ENCODE data around the gene RAB11FIP2. TPM values are rescaled to one million over a fixed set of nuclear protein-coding genes. Genes with fewer than 3 reads are reported as not detected.

The RAB11FIP2 gene
- total and polyA plus RNA-seq, 8 donors, result 4.3 to 74.1 (median 16.8) TPM

DNA sequence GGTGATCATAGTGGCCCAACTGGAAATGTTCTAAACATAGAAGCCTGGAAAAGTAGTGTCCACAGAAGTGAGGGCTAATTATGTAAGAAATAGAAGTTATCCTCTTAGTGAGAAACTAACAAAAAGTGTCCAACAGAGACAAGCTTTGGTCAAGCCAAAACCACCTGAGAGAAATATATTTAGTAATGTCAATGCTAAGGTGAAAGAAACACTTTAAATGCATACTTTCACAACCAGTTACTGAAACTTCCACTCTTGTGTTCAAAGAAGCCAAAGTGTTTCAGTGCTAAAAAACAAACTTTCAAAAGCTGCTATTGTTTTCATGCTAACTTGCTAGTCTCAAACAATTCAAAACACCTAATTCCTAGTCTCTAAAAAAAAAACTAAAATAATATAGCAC is 18.1 kb downstream of the RAB11FIP2 start:
- peaks cover 0 to 18% (median 9%) of the 10 kb centered on the region in 4 donors for H3K36me3 ChIP-seq
- no peaks in the 10 kb centered on the region for H3K9me3 ChIP-seq
- TF ChIP-seq CTCF (IDR thresholded peaks at IDR 0.05) (no peak), POLR2A (IDR thresholded peaks at IDR 0.05) (no peak), EP300 (IDR thresholded peaks at IDR 0.05) (no peak), POLR2AphosphoS5 (IDR thresholded peaks at IDR 0.05) (no peak)
- peaks cover 0 to 20% (median 3%) of the 10 kb centered on the region in 4 donors for H3K4me1 ChIP-seq
- H3K4me3 ChIP-seq, result no peak overlapping the region
- intact Hi-C loops (cut with DNase I; ENCODE audit: low total_unique reads), result no loop called here
- no peak overlapping the region for H3K27ac ChIP-seq
- no peaks in the 10 kb centered on the region for H3K27me3 ChIP-seq
- no peak for DNase-seq

DNA sequence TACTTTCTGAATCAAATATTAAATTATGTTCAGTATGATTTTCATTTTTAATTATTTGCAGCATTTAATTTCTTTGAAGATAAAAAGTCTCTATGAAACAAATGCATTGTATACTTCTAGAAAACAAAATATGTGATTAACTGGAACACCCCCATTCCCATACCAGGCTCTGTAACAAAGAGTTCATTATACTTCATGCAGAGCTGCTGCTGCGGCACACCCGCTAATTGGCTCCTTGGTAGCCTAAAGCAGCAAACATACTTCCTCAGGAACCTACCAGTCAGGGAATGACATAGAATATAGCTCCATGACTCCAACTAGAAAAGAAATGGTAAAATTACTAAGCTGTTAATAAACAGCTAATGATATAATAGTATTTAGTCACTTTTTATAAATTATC is 19.3 kb downstream of the RAB11FIP2 start:
- Histone ChIP-seq H3K27ac (no peak overlapping the region), H3K4me3 (no peak overlapping the region), H3K36me3 (peaks cover 0 to 8% (median 2%) of the 10 kb centered on the region in 4 donors), H3K4me1 (peaks cover 0 to 15% (median 3%) of the 10 kb centered on the region in 4 donors), H3K27me3 (no peaks in the 10 kb centered on the region), H3K9me3 (no peaks in the 10 kb centered on the region)
- TF ChIP-seq EP300 (IDR thresholded peaks at IDR 0.05), result no peak
- DNase-seq, result peak in 1 of 2 donors; percentile 36
- intact Hi-C loops (cut with DNase I; ENCODE audit: low total_unique reads), result no loop called here
- WGBS, 5 donors, result 71 to 91% (median 78%) methylated on average over 2 of the region's 2 CpGs

GRCh38 chr10:118026936-118027335 is 19.8 kb downstream of the RAB11FIP2 start:
- Histone ChIP-seq H3K9me3 (no peaks in the 10 kb centered on the region), H3K27me3 (no peaks in the 10 kb centered on the region), H3K4me1 (peaks cover 0 to 11% (median 3%) of the 10 kb centered on the region in 4 donors), H3K27ac (no peak overlapping the region), H3K4me3 (no peak overlapping the region), H3K36me3 (peaks cover 0 to 8% (median 2%) of the 10 kb centered on the region in 4 donors)
- no peak for TF ChIP-seq CTCF (IDR thresholded peaks at IDR 0.05)
- no peak for DNase-seq
- intact Hi-C loops (cut with DNase I; ENCODE audit: low total_unique reads), result no loop called here
- 91 to 94% (median 93%) methylated on average over 4 of the region's 4 CpGs for WGBS, 5 donors

GRCh38 chr10:118020365-118020764 is 26.4 kb downstream of the RAB11FIP2 start:
- Histone ChIP-seq H3K27ac (no peak overlapping the region), H3K4me3 (no peak overlapping the region), H3K4me1 (no peaks in the 10 kb centered on the region), H3K27me3 (no peaks in the 10 kb centered on the region), H3K9me3 (no peaks in the 10 kb centered on the region), H3K36me3 (peaks cover 0 to 26% (median 21%) of the 10 kb centered on the region in 4 donors)
- 79 to 95% (median 80%) methylated on average over 3 of the region's 3 CpGs for WGBS, 5 donors
- intact Hi-C loops (cut with DNase I; ENCODE audit: low total_unique reads), result no loop called here
- TF ChIP-seq POLR2A (IDR thresholded peaks at IDR 0.05), result no peak
- no peak for DNase-seq

GRCh38 chr10:118017850-118018249 is 28.9 kb downstream of the RAB11FIP2 start:
- no peak for DNase-seq
- no peak overlapping the region for H3K27ac ChIP-seq
- H3K4me3 ChIP-seq, result no peak overlapping the region
- H3K9me3 ChIP-seq, result no peaks in the 10 kb centered on the region
- WGBS, 5 donors, result 93 to 98% (median 95%) methylated on average over 5 of the region's 5 CpGs
- no peak for TF ChIP-seq EP300 (IDR thresholded peaks at IDR 0.05)
- TF ChIP-seq POLR2AphosphoS5 (IDR thresholded peaks at IDR 0.05), result no peak
- no peak for TF ChIP-seq CTCF (IDR thresholded peaks at IDR 0.05)
- no peak for TF ChIP-seq POLR2A (IDR thresholded peaks at IDR 0.05)
- H3K4me1 ChIP-seq, result no peaks in the 10 kb centered on the region
- H3K36me3 ChIP-seq, result peaks cover 0 to 39% (median 21%) of the 10 kb centered on the region in 4 donors
- intact Hi-C loops (cut with DNase I; ENCODE audit: low total_unique reads), result no loop called here
- H3K27me3 ChIP-seq, result no peaks in the 10 kb centered on the region

Data from stomach (tissue), 9 donors.